HL-60 (cell line): ENCODE results near the gene BRD3.

Source experiments
- DNase-seq, 2 experiments: peaks; one replicate each; pipeline ENCODE4 v3.0.0-alpha.2; 2010 to 2020; ENCODE audit warnings: low read depth in 1 of 2, low spot score in 1 of 2
- H3K27ac ChIP-seq: fragments of 250-450 bp; sonication (Bioruptor Pico); replicated peaks from 2 replicates; pipeline ENCODE4 v1.5.1; 2020; ENCODE audit warnings: mild to moderate bottlenecking, moderate library complexity
- H3K27me3 ChIP-seq: fragments of 250-450 bp; sonication (Bioruptor Pico); 2 replicates; pipeline ENCODE4 v1.5.1; 2021; ENCODE audit warnings: mild to moderate bottlenecking, moderate library complexity; ENCODE audit not compliant: insufficient read depth, poor library complexity, severe bottlenecking
- H3K4me3 ChIP-seq: replicated peaks from 2 replicates; pipeline ENCODE4 v1.5.1; 2011; ENCODE audit warnings: mild to moderate bottlenecking, control low read depth, low read length; ENCODE audit not compliant: insufficient read depth
- CTCF ChIP-seq: IDR thresholded peaks from one replicate; pipeline ENCODE4 v1.5.1; 2011; ENCODE audit warnings: low read length, control low read depth, inconsistent platforms; ENCODE audit not compliant: insufficient read depth
- GABPA ChIP-seq: IDR thresholded peaks from 2 replicates; pipeline ENCODE4 v1.6.1; 2012; ENCODE audit warnings: low read depth
- POLR2AphosphoS5 ChIP-seq: IDR thresholded peaks from 2 replicates; pipeline ENCODE4 v1.6.1; 2012; ENCODE audit warnings: low read depth
- REST ChIP-seq: IDR thresholded peaks from 2 replicates; pipeline ENCODE4 v1.6.1; 2012; ENCODE audit warnings: low read depth; ENCODE audit not compliant: insufficient replicate concordance
- SPI1 ChIP-seq: IDR thresholded peaks from 2 replicates; pipeline ENCODE4 v1.6.1; 2012; ENCODE audit warnings: low read depth, mild to moderate bottlenecking, borderline replicate concordance

The BRD3 gene

GRCh38 chr9:134061688-134062371, 6.0 kb downstream of the BRD3 start:
- H3K27me3 ChIP-seq, result no peaks in the 10 kb centered on the region
- no peak for DNase-seq

GRCh38 chr9:134061019-134061687, 6.7 kb downstream of the BRD3 start:
- DNase-seq, result no peak
- no peak for TF ChIP-seq SPI1
- no peak for TF ChIP-seq CTCF
- no peak for TF ChIP-seq GABPA
- no peak for TF ChIP-seq REST
- no peak for TF ChIP-seq POLR2AphosphoS5
- H3K4me3 ChIP-seq, result no peak overlapping the region
- no peaks in the 10 kb centered on the region for H3K27me3 ChIP-seq
- no peak overlapping the region for H3K27ac ChIP-seq

More at GRCh38 chr9:134061688-134062371, 6.0 kb downstream of the BRD3 start:
- H3K27ac ChIP-seq, result no peak overlapping the region
- no peak overlapping the region for H3K4me3 ChIP-seq
- TF ChIP-seq SPI1 (no peak), REST (no peak), CTCF (no peak), GABPA (no peak), POLR2AphosphoS5 (no peak)

- no peaks in the 10 kb centered on the region for H3K27me3 ChIP-seq
- no peak overlapping the region for H3K27ac ChIP-seq
- no peak for DNase-seq
- TF ChIP-seq GABPA (no peak), POLR2AphosphoS5 (no peak), REST (no peak), SPI1 (no peak), CTCF (no peak)
- H3K4me3 ChIP-seq, result no peak overlapping the region
Observed at GRCh38 chr9:134060546-134060945, 7.3 kb downstream of the BRD3 start.
